ENCODE results near the gene NAA25.
"Not testable (repeated sequence)": the region's sequence is repeated elsewhere in the genome, so short reads cannot be mapped to it uniquely, and the experiment has no call there.

The NAA25 gene

GRCh38 chr12:112117685-112118084 is 9.1 kb upstream of the NAA25 start:
- DNase-seq: no peak

- DNase-seq: peak; percentile 60
Measured at GRCh38 chr12:112116232-112117060, 7.9 kb upstream of the NAA25 start.

DNA sequence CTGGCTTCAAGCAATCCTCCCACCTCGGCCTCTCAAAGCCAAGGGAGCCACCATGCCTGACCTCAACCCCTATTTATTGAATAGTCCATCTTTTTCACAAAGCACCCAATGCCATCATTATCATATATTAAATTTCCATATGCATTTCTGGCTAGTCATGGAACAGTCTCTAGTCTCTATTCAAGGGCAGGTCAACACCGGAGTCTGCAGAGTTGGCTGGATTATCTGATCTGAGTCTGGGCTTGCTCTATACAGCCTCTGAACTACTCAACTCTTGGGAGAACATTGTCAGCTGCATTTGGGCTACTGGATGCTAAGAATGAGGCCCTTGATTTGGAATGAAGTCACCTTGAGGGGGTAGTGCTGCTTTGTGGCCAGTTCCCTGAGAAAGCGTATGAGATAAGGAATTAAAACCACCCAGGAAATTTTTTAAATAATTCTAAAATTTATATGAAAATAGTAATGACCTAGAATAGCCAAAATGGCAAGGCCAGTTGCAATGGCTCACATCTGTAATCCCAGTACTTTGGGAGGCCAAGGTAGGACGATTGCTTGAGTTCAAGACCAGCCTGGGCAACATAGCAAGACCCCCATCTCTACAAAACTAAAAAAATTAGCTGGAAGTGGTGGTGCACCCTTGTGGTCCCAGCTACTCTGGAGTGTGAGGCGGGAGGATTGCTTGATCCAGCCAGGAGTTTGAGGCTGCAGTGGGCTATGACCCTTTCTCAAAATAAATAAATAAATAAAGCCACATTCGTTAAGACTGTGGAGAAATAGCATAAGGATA is 6.9 kb upstream of the NAA25 start:
- DNase-seq: no peak

- DNase-seq: no peak
Measured at GRCh38 chr12:112112409-112113133, 4.0 kb upstream of the NAA25 start.

- no peak for DNase-seq
Measured at GRCh38 chr12:112111931-112112330, 3.3 kb upstream of the NAA25 start.

DNA sequence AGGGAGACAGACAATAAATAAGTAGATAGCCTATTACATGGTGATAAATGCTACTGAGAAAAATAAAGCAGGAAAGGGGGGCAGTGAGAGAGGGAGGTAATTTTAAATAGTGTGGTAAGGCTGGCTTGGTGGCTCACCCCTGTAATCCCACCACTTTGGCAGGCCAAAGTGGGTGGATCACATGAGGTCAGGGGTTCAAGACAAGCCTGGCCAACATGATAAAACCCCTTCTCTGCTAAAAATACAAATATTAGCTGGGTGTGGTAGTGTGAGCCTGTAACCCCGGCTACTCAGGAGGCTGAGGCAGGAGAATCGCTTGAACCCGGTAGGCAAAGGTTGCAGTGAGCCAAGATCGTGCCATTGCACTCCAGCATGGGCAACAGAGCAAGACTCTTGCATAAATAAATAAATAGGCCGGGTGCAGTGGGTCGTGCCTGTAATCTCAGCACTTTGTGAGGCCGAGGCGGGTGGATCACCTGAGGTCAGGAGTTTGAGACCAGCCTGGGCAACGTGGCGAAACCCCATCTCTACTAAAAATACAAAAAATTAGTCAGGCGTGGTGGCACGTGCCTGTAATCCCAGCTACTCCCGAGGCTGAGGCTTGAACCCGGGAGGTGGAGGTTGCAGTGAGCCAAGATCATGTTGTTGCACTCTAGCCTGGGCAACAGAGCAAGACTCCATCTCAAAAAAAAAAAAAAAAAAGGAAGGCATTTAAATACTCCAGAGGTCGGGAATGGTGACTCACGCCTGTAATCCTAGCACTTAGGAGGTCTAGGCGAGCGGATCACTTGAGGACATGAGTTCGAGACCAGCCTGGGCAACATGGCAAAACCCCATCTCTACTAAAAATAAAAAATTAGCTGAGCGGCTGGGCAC is 2.4 kb upstream of the NAA25 start:
- not testable (repeated sequence) for DNase-seq

DNA sequence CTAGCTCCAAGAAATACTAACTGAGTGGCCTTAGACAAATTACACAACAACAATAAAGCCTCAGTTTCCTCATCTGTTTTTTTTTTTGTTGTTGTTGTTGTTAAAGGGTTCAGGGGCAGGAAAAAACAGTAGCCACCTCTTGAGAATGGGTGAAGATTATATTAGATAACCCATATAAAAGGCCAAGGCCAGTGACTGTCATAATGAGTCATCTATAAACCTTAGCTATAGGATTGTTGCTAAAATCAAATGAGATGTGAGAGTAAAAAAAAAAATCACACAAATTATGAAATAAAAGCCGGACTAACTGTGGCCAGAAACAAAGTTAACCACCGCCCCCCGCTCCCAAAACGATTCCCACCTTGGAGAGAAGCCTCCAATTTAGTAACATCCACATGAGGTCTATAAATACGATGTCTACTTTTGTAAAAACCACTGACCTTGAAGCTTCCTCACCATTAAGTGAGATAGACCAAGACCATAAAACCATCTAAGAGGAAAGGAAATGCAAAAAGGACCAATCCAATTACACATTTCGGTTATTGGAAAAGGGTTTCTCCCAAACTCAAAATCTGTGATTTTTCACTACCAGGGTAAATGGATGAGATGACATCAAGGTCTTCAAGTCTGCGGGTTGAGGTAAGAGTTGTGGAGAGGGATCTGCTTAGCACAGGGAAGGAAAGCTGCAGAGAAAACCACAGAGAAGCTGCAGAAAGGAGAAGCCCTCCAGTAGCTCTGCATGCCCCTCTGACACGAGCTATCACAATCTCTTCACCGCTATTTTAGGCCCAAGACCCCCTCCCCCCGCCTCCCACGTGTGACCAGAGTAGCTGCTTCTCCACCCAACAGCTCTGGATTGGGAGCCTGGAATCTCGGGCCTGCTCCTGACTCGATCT is 1.0 kb downstream of the NAA25 start:
- DNase-seq: no peak

GRCh38 chr12:112105891-112106290 is 2.7 kb downstream of the NAA25 start:
- no peak for DNase-seq

- no peak for DNase-seq
Measured at GRCh38 chr12:112103758-112104503, 4.7 kb downstream of the NAA25 start.

DNA sequence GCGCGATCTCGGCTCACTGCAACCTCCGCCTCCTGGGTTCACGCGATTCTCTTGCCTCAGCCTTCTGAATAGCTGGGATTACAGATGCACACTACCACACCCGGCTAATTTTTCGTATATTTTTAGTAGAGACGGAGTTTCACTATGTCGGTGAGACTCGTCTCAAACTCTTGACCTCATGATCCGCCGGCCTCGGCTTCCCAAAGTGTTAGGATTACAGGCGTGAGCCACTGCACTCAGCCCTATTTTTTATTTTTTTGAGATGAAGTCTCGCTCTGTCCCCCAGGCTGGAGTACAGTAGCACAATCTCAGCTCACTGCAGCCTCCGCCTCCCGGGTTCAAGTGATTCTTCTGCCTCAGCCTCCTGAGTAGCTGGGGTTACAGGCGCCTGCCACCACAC is 5.8 kb downstream of the NAA25 start:
- not testable (repeated sequence) for DNase-seq

DNA sequence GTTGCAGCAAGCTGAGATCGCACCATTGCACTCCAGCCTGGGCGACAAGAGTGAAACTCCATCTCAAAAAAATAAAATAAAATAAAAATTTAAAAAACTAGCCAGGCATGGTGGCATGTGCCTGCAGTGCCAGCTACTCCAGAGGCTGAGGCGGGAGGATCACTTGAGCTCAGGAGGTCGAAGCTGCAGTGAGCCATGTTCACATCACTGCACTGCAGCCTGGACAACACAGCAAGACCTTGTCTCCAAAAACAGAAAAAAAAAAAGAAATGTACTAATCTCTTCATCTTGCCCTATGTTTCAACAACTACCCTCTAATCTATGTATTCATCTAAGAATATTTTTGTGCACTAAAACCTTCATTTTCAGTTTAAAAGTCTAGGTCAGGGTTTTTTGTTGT is 6.5 kb downstream of the NAA25 start:
- DNase-seq: no peak

- not testable (repeated sequence) for DNase-seq
Measured at GRCh38 chr12:112100500-112100899, 8.1 kb downstream of the NAA25 start.

DNA sequence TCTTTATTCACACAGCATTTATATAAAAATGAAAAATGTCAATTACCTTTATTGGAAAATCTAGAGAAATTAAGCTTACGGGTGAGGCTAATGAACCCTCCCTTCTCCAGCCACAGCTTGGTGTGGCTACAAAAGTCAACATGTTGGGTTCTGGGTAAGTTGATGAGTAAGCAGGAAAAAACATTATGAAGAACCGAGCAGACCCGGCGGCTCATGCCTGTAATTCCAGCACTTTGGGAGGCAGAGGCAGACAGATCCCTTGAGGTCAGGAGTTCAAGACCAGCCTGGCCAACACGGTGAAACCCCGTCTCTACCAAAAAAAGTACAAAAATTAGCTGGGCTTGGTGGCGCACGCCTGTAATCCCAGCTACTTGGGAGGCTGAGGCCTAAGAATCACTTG is 10.9 kb downstream of the NAA25 start:
- no peak for DNase-seq

GRCh38 chr12:112096667-112097066 is 11.9 kb downstream of the NAA25 start:
- DNase-seq: no peak

- no peak for DNase-seq
Measured at GRCh38 chr12:112096070-112096469, 12.5 kb downstream of the NAA25 start.

DNA sequence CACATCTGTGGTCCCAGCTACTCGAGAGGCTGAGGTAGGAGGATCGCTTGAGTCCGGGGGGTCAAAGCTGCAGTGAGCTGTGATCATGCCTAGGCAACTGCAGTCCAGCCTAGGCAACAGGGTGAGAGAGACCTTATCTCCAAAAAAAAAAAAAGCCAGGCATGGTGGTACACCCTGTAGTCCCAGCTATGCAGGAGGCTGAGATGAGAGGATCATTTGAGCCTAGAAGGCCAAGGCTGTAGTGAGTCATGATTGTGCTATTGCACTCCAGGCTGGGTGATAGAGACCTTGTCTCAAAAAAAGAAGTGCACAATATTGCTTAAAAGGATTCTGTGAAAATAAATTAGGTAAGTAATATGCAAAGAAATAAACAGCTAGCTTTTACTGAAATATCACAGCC is 17.0 kb downstream of the NAA25 start:
- DNase-seq: no peak

- DNase-seq: no peak
Measured at GRCh38 chr12:112087851-112088250, 20.7 kb downstream of the NAA25 start.

DNA sequence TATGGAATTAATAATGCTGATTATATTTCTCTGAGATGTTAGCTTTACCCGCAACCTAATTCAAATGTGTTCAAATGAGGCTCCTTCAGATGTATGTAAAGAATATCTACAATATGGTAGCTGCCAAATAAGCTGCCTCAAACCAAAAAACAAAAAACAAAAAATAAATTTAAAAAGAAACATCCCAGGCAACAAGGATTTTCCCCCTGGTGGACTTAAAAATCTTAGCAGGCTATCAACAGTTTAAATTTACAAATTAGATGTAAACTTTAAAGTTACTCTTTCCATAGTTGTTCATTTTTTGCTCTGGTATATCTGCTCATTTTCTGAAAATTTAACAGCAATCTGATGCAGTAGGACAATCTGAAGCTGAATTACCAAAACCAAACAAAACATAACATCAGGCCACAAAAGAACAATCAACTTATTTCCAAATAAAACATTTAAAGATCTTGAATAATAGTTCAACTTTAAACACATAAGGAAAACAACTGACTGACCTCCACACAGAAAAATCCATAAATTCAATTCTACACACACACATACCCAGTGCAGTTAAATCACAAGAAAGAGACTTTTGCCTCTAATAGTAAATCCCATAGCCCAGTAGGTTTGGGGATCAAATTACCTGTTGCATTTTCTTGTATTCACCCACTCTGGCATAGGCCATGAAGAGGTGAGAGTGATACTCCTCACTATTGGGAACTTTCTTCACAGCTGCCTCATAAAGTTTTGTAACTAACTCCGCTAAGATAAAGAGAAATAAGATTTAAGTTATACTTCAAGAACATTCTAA is 21.3 kb downstream of the NAA25 start:
- no peak for DNase-seq

- no peak for DNase-seq
Measured at GRCh38 chr12:112066566-112066965, 42.0 kb downstream of the NAA25 start.

Measured in right kidney (tissue), 1 donor.